ENCODE data around the gene IDI2.
"Not testable (repeated sequence)": the region's sequence is repeated elsewhere in the genome, so short reads cannot be mapped to it uniquely, and the experiment has no call there.

IDI2 gene

GRCh38 chr10:1025683-1026082 is at the start of gene IDI2:
Gene IDI2, minus strand, starts transcription at chr10:1025859. Its CDS starts 1,136 bp downstream, at chr10:1024723.
- DNase-seq, result no peak

- no peak for DNase-seq
Measured at GRCh38 chr10:1074748-1075308, 49.2 kb upstream of the IDI2 start.

- no peak for DNase-seq
Measured at GRCh38 chr10:1074052-1074747, 48.5 kb upstream of the IDI2 start.

GRCh38 chr10:1070919-1071318 is 45.3 kb upstream of the IDI2 start:
- DNase-seq, result no peak

GRCh38 chr10:1068380-1069361 is 43.0 kb upstream of the IDI2 start:
- DNase-seq, result no peak

GRCh38 chr10:1066734-1067133 is 41.1 kb upstream of the IDI2 start:
- DNase-seq, result not testable (repeated sequence)

GRCh38 chr10:1064964-1065247 is 39.2 kb upstream of the IDI2 start:
- DNase-seq, result no peak

GRCh38 chr10:1063232-1063865 is 37.7 kb upstream of the IDI2 start:
- no peak for DNase-seq

GRCh38 chr10:1061930-1062774 is 36.5 kb upstream of the IDI2 start:
- no peak for DNase-seq

- DNase-seq, result no peak
Measured at GRCh38 chr10:1059902-1060301, 34.2 kb upstream of the IDI2 start.

GRCh38 chr10:1058017-1058416 is 32.4 kb upstream of the IDI2 start:
- no peak for DNase-seq

- DNase-seq, result no peak
Measured at GRCh38 chr10:1057106-1057657, 31.5 kb upstream of the IDI2 start.

- DNase-seq, result peak; percentile 6
Measured at GRCh38 chr10:1056326-1057105, 30.9 kb upstream of the IDI2 start, which contains the start of gene WDR37. Gene WDR37, plus strand, starts transcription at chr10:1056385. Its CDS starts 15,771 bp downstream, at chr10:1072156.

- no peak for DNase-seq
Measured at GRCh38 chr10:1054684-1055083, 29.0 kb upstream of the IDI2 start.

GRCh38 chr10:1050554-1050953 is 24.9 kb upstream of the IDI2 start:
- no peak for DNase-seq

GRCh38 chr10:1050145-1050544 is 24.5 kb upstream of the IDI2 start:
- DNase-seq, result no peak

- DNase-seq, result no peak
Measured at GRCh38 chr10:1049425-1049958, 23.8 kb upstream of the IDI2 start.

GRCh38 chr10:1048732-1049424 is 23.2 kb upstream of the IDI2 start, which contains the start of gene IDI1:
Gene IDI1, minus strand, starts transcription at chr10:1049119. Its CDS starts 116 bp downstream, at chr10:1049003.
- peak; percentile 88 for DNase-seq

- no peak for DNase-seq
Measured at GRCh38 chr10:1048349-1048731, 22.7 kb upstream of the IDI2 start.

GRCh38 chr10:1047937-1048336 is 22.3 kb upstream of the IDI2 start:
- DNase-seq, result no peak
